Heart right ventricle (tissue), 16 donors: ENCODE results near the gene USP37. TPM values are rescaled to one million over a fixed set of nuclear protein-coding genes. Genes with fewer than 3 reads are reported as not detected.
"Not testable (repeated sequence)": the region's sequence is repeated elsewhere in the genome, so short reads cannot be mapped to it uniquely, and the experiment has no call there.

Experiments
- ATAC-seq, 8 donors: fragments of 200-7000 bp; cut with Tn5 transposase; one replicate each; pipeline ENCODE4 v1.9.1; 2020; ENCODE audit warnings: mild to moderate bottlenecking in 8 of 8, moderate library complexity in 8 of 8, moderate number of reproducible peaks in 1 of 8
- DNase-seq, 2 donors: peaks; one replicate each; pipeline ENCODE4 v3.0.0-alpha.2; 2020
- H3K27ac ChIP-seq, 10 donors: fragments of 200-600 bp; sonication (generic) in 2 of 10; one replicate each; pipeline versions ENCODE4 v1.5.0 to v1.8.0; 2020 to 2022; ENCODE audit warnings: mild to moderate bottlenecking in 3 of 10
- H3K27me3 ChIP-seq, 7 donors: fragments of 200-600 bp; one replicate each; pipeline ENCODE4 v1.8.0; 2021 to 2022; ENCODE audit warnings: mild to moderate bottlenecking in 2 of 7
- H3K36me3 ChIP-seq, 9 donors: fragments of 200-600 bp; sonication (generic) in 1 of 9; one replicate each; pipeline versions ENCODE4 v1.5.0 to v1.8.0; 2020 to 2022; ENCODE audit warnings: mild to moderate bottlenecking in 2 of 9
- H3K4me1 ChIP-seq, 9 donors: fragments of 200-600 bp; sonication (generic) in 1 of 9; one replicate each; pipeline versions ENCODE4 v1.5.0 to v1.8.0; 2020 to 2022; ENCODE audit warnings: mild to moderate bottlenecking in 4 of 9
- H3K4me3 ChIP-seq, 10 donors: fragments of 200-600 bp; sonication (generic) in 2 of 10; one replicate each; pipeline versions ENCODE4 v1.5.0 to v1.8.0; 2020 to 2022; ENCODE audit warnings: mild to moderate bottlenecking in 7 of 10, moderate library complexity in 2 of 10
- H3K9me3 ChIP-seq, 11 donors: fragments of 200-600 bp in 10 of 11; sonication (generic) in 2 of 11; one replicate each; pipeline versions ENCODE4 v1.5.0 to v1.8.0; 2013 to 2022; ENCODE audit warnings: mild to moderate bottlenecking in 2 of 11, control low read depth in 1 of 11, moderate library complexity in 1 of 11
- CTCF ChIP-seq, 9 donors: fragments of 200-600 bp; sonication (generic) in 2 of 9; IDR thresholded peaks; one replicate each; pipeline versions ENCODE4 v1.5.0 to v1.8.0; 2021 to 2022; ENCODE audit warnings: antibody characterized with exemption in 9 of 9, mild to moderate bottlenecking in 5 of 9, moderate library complexity in 1 of 9
- WGBS, 2 donors: extraction: QIAGEN DNeasy Blood & Tissue Kit; methylation state at CpG; one replicate each; pipeline ENCODE4 v1.1.7; 2013; ENCODE audit warnings: inconsistent platforms in 1 of 2; 5-methylcytosine and 5-hydroxymethylcytosine counted together
- intact Hi-C, 10 donors: fragments of 100-400 bp; cut with DNase I; formaldehyde crosslinking; loops; one replicate each; pipeline versions ENCODE4 v1.11.1 to v1.14.2; 2022
- polyA plus RNA-seq, 2 donors: library from polyadenylated mRNA; stranded (reverse); fragments of 200-250 nt; gene quantifications; one replicate each; pipeline ENCODE4 v1.2.3, GENCODE V29; 2013
- total RNA-seq, 10 donors: library from RNA; stranded (reverse); fragmentation: NEBNext Ultra II Directional in 3 of 10; extraction: Animal tissue kit (Norgen Biotek cat#: 25700) in 3 of 10; gene quantifications; one replicate each; pipeline versions ENCODE4 v1.2.1 to v1.2.4, GENCODE V29; 2021 to 2023
- donor health status: Arrhythmogenic right ventricular cardiomyopathy.
- donor health status: ischemic (EF 13 %, LVEDD 7.1; RV severe dilation, severe dysfunction).
- donor health status: healthy with polysubstance abuse.
- donor health status: DM: no; HTN: yes; CAD: no.
- donor health status: DM: no; HTN: no; CAD: no.
- donor health status: ischemic (EF 25% LVEDD 6.9; RV normal size, moderate dysfunction).
- donor health status: ischemic (EF 25% LVEDD 5.7; RV mildly dilated, moderate dysfunction).
- donor health status: healthy.
- donor health status: DM: yes; HTN: yes; CAD: no.
- donor health status: Ischemic cardiomyopathy.
- donor health status: ischemic (EF 35%, LVEDD 5.7; RV mildly dilated, moderate dysfunction).
- donor health status: nonischemic (EF 11% LVEDD 7.7; RV severe dilation, severe dysfunction).
- donor health status: DM: yes; HTN: yes; CAD: no.
- donor health status: PGD.
- donor health status: ischemic (EF 29% LVEDD 5.4; RV normal size, mild dysfunction).
- donor health status: nonischemic (EF 23%, LVEDD 6.1; RV moderate dilation, normal function).

USP37 gene
- total and polyA plus RNA-seq, 12 donors = 1.8 to 11.1 (median 8.4) TPM

GRCh38 chr2:218564056-218564455 lies 4.1 kb downstream of the USP37 start:
- Histone ChIP-seq H3K4me1 (peaks cover 2 to 18% (median 14%) of the 10 kb centered on the region in 9 donors), H3K27ac (no peak overlapping the region), H3K4me3 (no peak overlapping the region), H3K9me3 (no peaks in the 10 kb centered on the region), H3K36me3 (peaks cover 0 to 62% (median 15%) of the 10 kb centered on the region in 9 donors), H3K27me3 (no peaks in the 10 kb centered on the region)
- DNase-seq (no peak), ATAC-seq (no peak)
- 80 to 95% methylated on average over 1 of the region's 1 CpG for WGBS, 2 donors
- intact Hi-C loops = loop anchor here in 2 of 10 donors (10.0 kb wide), 3 partner anchors 81 to 269 kb away; partner anchors contain the start of genes BCS1L (in 1 of the 2), TMBIM1 (in 1 of the 2) and ZNF142 (in 1 of the 2)
- TF ChIP-seq CTCF (IDR thresholded peaks at IDR 0.05) = no peak

GRCh38 chr2:218558986-218559385 lies 9.2 kb downstream of the USP37 start:
- intact Hi-C loops = no loop called here
- ATAC-seq (no peak), DNase-seq (no peak)
- no peak for TF ChIP-seq CTCF (IDR thresholded peaks at IDR 0.05)
- no peak overlapping the region for H3K27ac ChIP-seq
- H3K27me3 ChIP-seq = no peaks in the 10 kb centered on the region
- no peaks in the 10 kb centered on the region for H3K9me3 ChIP-seq
- peaks cover 0 to 12% (median 0%) of the 10 kb centered on the region in 9 donors for H3K4me1 ChIP-seq
- no peak overlapping the region for H3K4me3 ChIP-seq
- WGBS, 2 donors = 91 to 94% methylated on average over 3 of the region's 3 CpGs
- H3K36me3 ChIP-seq = peaks cover 0 to 92% (median 34%) of the 10 kb centered on the region in 9 donors

- Histone ChIP-seq H3K36me3 (peaks cover 0 to 97% (median 40%) of the 10 kb centered on the region in 9 donors), H3K4me1 (peaks cover 0 to 12% (median 0%) of the 10 kb centered on the region in 9 donors), H3K27ac (no peak overlapping the region), H3K27me3 (no peaks in the 10 kb centered on the region), H3K4me3 (no peak overlapping the region), H3K9me3 (no peaks in the 10 kb centered on the region)
- no peak for TF ChIP-seq CTCF (IDR thresholded peaks at IDR 0.05)
- DNase-seq = no peak
- no peak for ATAC-seq
- WGBS, 2 donors = 14 to 32% methylated on average over 2 of the region's 2 CpGs
- intact Hi-C loops = no loop called here
Measured at GRCh38 chr2:218557941-218558340, 10.2 kb downstream of the USP37 start.

- no peak for DNase-seq
- TF ChIP-seq CTCF (IDR thresholded peaks at IDR 0.05) = no peak
- intact Hi-C loops = no loop called here
- H3K9me3 ChIP-seq = no peaks in the 10 kb centered on the region
- WGBS, 2 donors = 84 to 91% methylated on average over 4 of the region's 4 CpGs
- no peak overlapping the region for H3K4me3 ChIP-seq
- H3K27ac ChIP-seq = no peak overlapping the region
- H3K4me1 ChIP-seq = peaks cover 0 to 12% (median 0%) of the 10 kb centered on the region in 9 donors
- ATAC-seq = no peak
- no peaks in the 10 kb centered on the region for H3K27me3 ChIP-seq
- peaks cover 0 to 98% (median 50%) of the 10 kb centered on the region in 9 donors for H3K36me3 ChIP-seq
Measured at GRCh38 chr2:218555527-218555926, 12.6 kb downstream of the USP37 start.

GRCh38 chr2:218554225-218554624 lies 13.9 kb downstream of the USP37 start:
- 95 to 98% methylated on average over 3 of the region's 3 CpGs for WGBS, 2 donors
- H3K9me3 ChIP-seq, H3K27me3 ChIP-seq, H3K4me3 ChIP-seq, DNase-seq, H3K27ac ChIP-seq, intact Hi-C loops, ATAC-seq: not testable (repeated sequence)
- H3K4me1 ChIP-seq = peaks cover 0 to 12% (median 0%) of the 10 kb centered on the region in 9 donors
- peaks cover 0 to 98% (median 43%) of the 10 kb centered on the region in 9 donors for H3K36me3 ChIP-seq
